ENCODE measurements around the gene CUBN. TPM values are rescaled to one million over a fixed set of nuclear protein-coding genes. Genes with fewer than 3 reads are reported as not detected.
A peak's percentile ranks its signal among the peaks of the same experiment; 100 is the strongest.

CUBN gene
- total and polyA plus RNA-seq, 2 of the 13 experiments (the other 11 are each of a cell fraction or from before 2014, with no cell fraction given): 0.27 to 0.32 TPM

GRCh38 chr10:16894821-16895220 is 234.8 kb downstream of the CUBN start:
- ChIA-PET CTCF (ENCODE audit: low intra/inter-chr PET ratio, low total read pairs) (no interaction called here), POLR2A (no interaction called here)
- TF ChIP-seq ZNF589 (CRISPR knock-in tag; conservative IDR thresholded peaks at IDR 0.05): no peak
- TF ChIP-seq AHR (CRISPR knock-in tag; IDR thresholded peaks at IDR 0.05): no peak
- no peak for TF ChIP-seq KLF11 (CRISPR knock-in tag; IDR thresholded peaks at IDR 0.05)
- no peak for TF ChIP-seq NFKB2 (CRISPR knock-in tag; IDR thresholded peaks at IDR 0.05; ENCODE audit: borderline replicate concordance)
- TF ChIP-seq ZNF761 (CRISPR knock-in tag; conservative IDR thresholded peaks at IDR 0.05): no peak
- no peak for TF ChIP-seq ZFAT (CRISPR knock-in tag; conservative IDR thresholded peaks at IDR 0.05)
- TF ChIP-seq ZNF10 (CRISPR knock-in tag; IDR thresholded peaks at IDR 0.05; ENCODE audit: borderline replicate concordance, low read depth): no peak
- TF ChIP-seq FOXO4 (CRISPR knock-in tag; conservative IDR thresholded peaks at IDR 0.05): no peak
- Histone ChIP-seq H3K27me3 (ENCODE audit: control insufficient read depth in 1 of 2, insufficient read depth in 2 of 2, low read length in 2 of 2) (no peaks in the 10 kb centered on the region), H2AFZ (ENCODE audit: low read length) (no peak overlapping the region), H3K9ac (ENCODE audit: insufficient read depth, low read depth, low read length) (no peak overlapping the region), H3K4me1 (ENCODE audit: insufficient read depth, low read length) (no peaks in the 10 kb centered on the region), H3K79me2 (ENCODE audit: insufficient read depth, low read length) (no peaks in the 10 kb centered on the region), H3K27ac (ENCODE audit: extremely low read length, insufficient read depth, low read length) (no peak overlapping the region), H4K20me1 (ENCODE audit: insufficient read depth, low read length) (no peaks in the 10 kb centered on the region), H3K9me3 (ENCODE audit: low read length) (no peaks in the 10 kb centered on the region), H3K4me2 (ENCODE audit: low read depth, low read length) (no peak overlapping the region), H3K4me3 (replicated peaks in 1 of 3; ENCODE audit: insufficient read depth in 1 of 3, low read depth in 2 of 3, low read length in 3 of 3) (no peak overlapping the region), H3K36me3 (replicated peaks in 1 of 2; ENCODE audit: control insufficient read depth in 1 of 2, insufficient read depth in 2 of 2, low read length in 2 of 2) (no peaks in the 10 kb centered on the region)
- FAIRE-seq (no peak), DNase-seq (ENCODE audit: low spot score) (no peak), ATAC-seq (no peak)
- no TSS peak for BruUV-seq (replicated peaks)
- intact Hi-C loops (cut with micrococcal nuclease; ENCODE audit: unreplicated experiment) (no loop called here), in situ Hi-C loops (cut with HindIII; ENCODE audit: extremely low pct_ligation_motif_present, low pct_unique_long_range_greater_than_20kb) (loop anchor here (10.0 kb wide), 1 partner anchor 360 kb away; no protein-coding TSS in a partner anchor)
- 13% methylated on average over 1 of the region's 1 CpG for WGBS (ENCODE audit: low lambda C conversion rate)

- TF ChIP-seq TFAP4 (IDR thresholded peaks at IDR 0.05; ENCODE audit: borderline replicate concordance, low read depth) (no peak), ZBTB21 (CRISPR knock-in tag; IDR thresholded peaks at IDR 0.05) (no peak), FOXA3 (CRISPR knock-in tag; IDR thresholded peaks at IDR 0.05) (peak; percentile 36; the same call in 1 of the 2 replicates)
- no peak for DNase-seq (ENCODE audit: low spot score)
- Histone ChIP-seq H4K20me1 (ENCODE audit: insufficient read depth, low read length) (no peaks in the 10 kb centered on the region), H3K27me3 (ENCODE audit: control insufficient read depth in 1 of 2, insufficient read depth in 2 of 2, low read length in 2 of 2) (no peaks in the 10 kb centered on the region), H3K9ac (ENCODE audit: insufficient read depth, low read depth, low read length) (no peak overlapping the region), H3K27ac (ENCODE audit: extremely low read length, insufficient read depth, low read length) (no peak overlapping the region), H2AFZ (ENCODE audit: low read length) (no peak overlapping the region), H3K4me2 (ENCODE audit: low read depth, low read length) (no peak overlapping the region), H3K79me2 (ENCODE audit: insufficient read depth, low read length) (no peaks in the 10 kb centered on the region), H3K9me3 (ENCODE audit: low read length) (no peaks in the 10 kb centered on the region), H3K4me1 (ENCODE audit: insufficient read depth, low read length) (no peaks in the 10 kb centered on the region), H3K36me3 (replicated peaks in 1 of 2; ENCODE audit: control insufficient read depth in 1 of 2, insufficient read depth in 2 of 2, low read length in 2 of 2) (no peaks in the 10 kb centered on the region), H3K4me3 (replicated peaks in 1 of 3; ENCODE audit: insufficient read depth in 1 of 3, low read depth in 2 of 3, low read length in 3 of 3) (no peak overlapping the region)
- intact Hi-C loops (cut with micrococcal nuclease; ENCODE audit: unreplicated experiment) (no loop called here), in situ Hi-C loops (cut with HindIII; ENCODE audit: extremely low pct_ligation_motif_present, low pct_unique_long_range_greater_than_20kb) (loop anchor here (10.0 kb wide), 1 partner anchor 361 kb away; no protein-coding TSS in a partner anchor)
- no peak for FAIRE-seq
- ChIA-PET POLR2A (no interaction called here), CTCF (ENCODE audit: low intra/inter-chr PET ratio, low total read pairs) (no interaction called here)
- no TSS peak for BruUV-seq (replicated peaks)
- WGBS (ENCODE audit: low lambda C conversion rate): 1% methylated on average over 5 of the region's 5 CpGs
- ATAC-seq: no peak
Observed at GRCh38 chr10:16893664-16894063, 235.9 kb downstream of the CUBN start.
